Activated naive CD8-positive, alpha-beta T cell (primary cell): ENCODE results near the gene CST9.
"Not testable (repeated sequence)": the region's sequence is repeated elsewhere in the genome, so short reads cannot be mapped to it uniquely, and the experiment has no call there.

Experiments used
- H3K27ac Mint-ChIP-seq: one replicate; pipeline ENCODE4 v1.8.0; 2021; ENCODE audit warnings: mixed read lengths
- H3K27me3 Mint-ChIP-seq: one replicate; pipeline ENCODE4 v1.8.0; 2021; ENCODE audit warnings: mixed read lengths
- H3K36me3 Mint-ChIP-seq: one replicate; pipeline ENCODE4 v1.8.0; 2021; ENCODE audit warnings: mixed read lengths
- H3K4me1 Mint-ChIP-seq: one replicate; pipeline ENCODE4 v1.8.0; 2021; ENCODE audit warnings: low read depth, mixed read lengths
- H3K4me3 Mint-ChIP-seq: one replicate; pipeline ENCODE4 v1.8.0; 2021; ENCODE audit warnings: mild to moderate bottlenecking, mixed read lengths
- H3K9me3 Mint-ChIP-seq: one replicate; pipeline ENCODE4 v1.8.0; 2021; ENCODE audit warnings: low read depth, mixed read lengths

The CST9 gene

DNA sequence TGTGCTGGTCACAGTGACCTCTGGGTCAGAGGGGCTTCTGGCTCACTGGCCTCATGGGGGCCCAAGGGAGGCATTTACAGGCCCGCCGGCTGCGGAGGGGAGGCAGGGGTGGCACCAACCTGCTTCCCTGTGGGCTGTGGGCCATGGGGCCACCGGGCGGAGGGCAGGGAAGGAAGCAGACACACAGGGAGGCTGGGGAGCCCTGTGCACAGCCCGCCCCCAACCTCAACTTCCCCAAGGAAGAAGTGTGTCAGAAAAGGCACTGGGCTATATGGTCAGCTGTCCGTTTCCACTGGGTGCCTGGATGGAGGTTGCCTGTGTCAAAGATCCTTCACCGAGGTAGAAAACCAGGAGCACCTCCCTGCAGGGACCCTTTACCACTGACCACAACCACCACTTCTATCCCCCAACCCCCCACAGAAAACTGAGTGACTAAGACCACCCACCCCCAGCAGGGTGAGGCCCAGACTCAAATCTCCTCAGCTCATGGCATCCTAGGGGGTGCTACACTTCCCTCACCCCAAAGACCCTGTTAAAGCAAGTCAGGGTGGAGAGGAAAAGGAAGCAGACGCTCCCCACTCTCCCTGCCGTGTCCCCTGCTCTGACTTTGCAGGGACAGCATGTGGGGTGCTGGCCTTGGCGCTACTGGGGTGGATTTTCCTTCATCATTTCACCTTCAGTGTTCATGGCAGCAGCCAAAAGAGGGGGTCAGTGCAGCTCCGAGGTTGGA lies 26.4 kb upstream of the CST9 start:
- no peak overlapping the region for H3K4me3 Mint-ChIP-seq
- peaks cover 7% of the 10 kb centered on the region for H3K27me3 Mint-ChIP-seq
- H3K27ac Mint-ChIP-seq, result no peak overlapping the region
- peaks cover 4% of the 10 kb centered on the region for H3K4me1 Mint-ChIP-seq
- H3K9me3 Mint-ChIP-seq, result no peaks in the 10 kb centered on the region
- no peaks in the 10 kb centered on the region for H3K36me3 Mint-ChIP-seq

DNA sequence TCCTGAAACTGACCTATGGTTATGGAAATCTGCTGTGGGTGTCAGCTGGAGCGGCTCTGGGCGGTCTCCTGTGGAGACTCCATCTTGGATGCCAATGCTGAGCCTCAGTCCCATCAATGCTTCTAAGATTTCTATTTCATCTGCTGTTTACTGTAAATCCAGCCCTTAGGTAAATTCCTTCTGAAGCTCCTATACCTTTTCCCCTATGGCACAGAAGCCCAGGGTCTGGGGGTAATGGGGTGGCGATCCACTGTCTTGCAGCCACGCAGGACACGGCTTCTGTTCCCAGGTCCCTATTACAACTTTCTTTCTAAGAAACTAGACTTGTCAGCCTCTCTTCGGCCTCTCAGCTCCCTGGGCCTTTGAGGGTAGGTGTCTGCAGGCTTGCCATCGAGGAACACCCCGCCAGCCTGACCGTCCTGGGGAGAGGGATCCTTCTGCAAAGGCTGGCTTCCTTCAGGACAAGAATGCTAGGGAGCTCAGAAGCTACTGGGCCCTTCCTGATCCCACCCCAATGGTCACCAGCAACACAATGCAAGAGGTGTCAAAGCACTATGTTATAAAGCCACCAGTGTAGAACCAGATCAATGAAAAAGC lies 25.6 kb upstream of the CST9 start:
- no peaks in the 10 kb centered on the region for H3K9me3 Mint-ChIP-seq
- H3K36me3 Mint-ChIP-seq, result no peaks in the 10 kb centered on the region
- no peak overlapping the region for H3K4me3 Mint-ChIP-seq
- no peaks in the 10 kb centered on the region for H3K4me1 Mint-ChIP-seq
- peaks cover under 1% of the 10 kb centered on the region for H3K27me3 Mint-ChIP-seq
- no peak overlapping the region for H3K27ac Mint-ChIP-seq

DNA sequence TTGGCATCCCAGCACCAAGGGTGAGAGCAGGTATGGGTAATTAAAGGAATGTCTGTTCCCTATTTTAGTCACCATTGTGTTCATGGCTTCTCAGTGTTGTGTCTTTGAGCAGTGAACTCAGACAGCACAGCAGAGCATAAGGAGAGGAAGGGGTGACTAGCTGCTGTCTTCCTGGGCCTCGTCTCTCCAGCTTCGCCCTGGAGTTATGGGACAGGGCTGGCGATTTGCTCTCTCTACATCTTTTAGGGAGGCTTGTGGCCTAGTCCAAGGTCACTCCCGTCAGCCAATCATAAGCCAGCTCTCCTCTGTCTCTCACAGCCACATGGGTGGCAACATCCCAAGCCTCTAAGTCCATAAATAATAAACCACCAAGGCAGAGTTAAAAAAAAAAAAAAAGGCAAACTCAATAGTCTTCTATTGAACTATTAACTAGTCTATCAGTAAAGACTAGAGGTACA lies 24.7 kb upstream of the CST9 start:
- H3K27ac Mint-ChIP-seq, result no peak overlapping the region
- H3K36me3 Mint-ChIP-seq, result no peaks in the 10 kb centered on the region

DNA sequence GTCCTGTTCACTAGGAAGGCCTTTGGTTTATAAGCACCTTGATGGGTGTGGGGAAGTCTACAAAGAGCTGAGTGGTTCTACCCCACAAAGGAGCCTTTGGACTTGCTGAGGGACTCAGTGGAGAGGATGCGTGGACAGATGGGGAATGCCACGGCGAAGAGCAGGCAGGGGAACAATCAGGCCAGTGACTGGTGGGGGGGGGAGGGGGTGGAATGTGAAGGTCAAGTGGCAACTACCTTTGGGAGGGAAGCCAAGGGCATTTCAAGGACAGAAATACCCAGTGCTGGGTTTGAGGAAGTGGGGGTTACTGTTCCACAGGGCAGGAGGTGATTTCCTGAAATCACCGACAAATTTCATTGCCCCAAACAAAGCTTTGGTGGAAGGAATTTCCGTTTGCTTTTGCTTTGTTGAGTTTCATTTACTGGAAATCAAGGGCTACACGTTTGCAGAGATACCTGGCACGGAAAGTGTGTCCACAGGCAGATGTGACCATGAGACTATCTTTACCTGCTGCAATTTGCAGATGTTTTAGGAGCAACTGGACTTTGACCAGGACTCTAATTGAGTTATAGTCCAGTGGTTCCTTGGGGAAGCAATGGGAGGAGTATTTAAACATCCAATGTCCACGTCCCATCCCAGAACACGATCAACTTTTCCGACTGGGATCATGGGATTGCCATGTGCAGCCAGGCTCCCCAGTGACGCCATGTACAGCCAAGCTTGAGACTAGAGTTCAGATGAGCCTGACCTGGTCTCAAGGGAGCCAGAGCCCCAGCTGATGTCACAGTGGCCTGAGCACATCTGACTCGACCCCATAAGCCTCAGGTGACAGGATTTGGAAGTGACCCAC lies 24.1 kb upstream of the CST9 start:
- H3K27ac Mint-ChIP-seq, result no peak overlapping the region

More for the DNA sequence above, 24.7 kb upstream of the CST9 start:
- Mint-ChIP-seq H3K4me3 (no peak overlapping the region), H3K9me3 (no peaks in the 10 kb centered on the region), H3K4me1 (no peaks in the 10 kb centered on the region), H3K27me3 (no peaks in the 10 kb centered on the region)

DNA sequence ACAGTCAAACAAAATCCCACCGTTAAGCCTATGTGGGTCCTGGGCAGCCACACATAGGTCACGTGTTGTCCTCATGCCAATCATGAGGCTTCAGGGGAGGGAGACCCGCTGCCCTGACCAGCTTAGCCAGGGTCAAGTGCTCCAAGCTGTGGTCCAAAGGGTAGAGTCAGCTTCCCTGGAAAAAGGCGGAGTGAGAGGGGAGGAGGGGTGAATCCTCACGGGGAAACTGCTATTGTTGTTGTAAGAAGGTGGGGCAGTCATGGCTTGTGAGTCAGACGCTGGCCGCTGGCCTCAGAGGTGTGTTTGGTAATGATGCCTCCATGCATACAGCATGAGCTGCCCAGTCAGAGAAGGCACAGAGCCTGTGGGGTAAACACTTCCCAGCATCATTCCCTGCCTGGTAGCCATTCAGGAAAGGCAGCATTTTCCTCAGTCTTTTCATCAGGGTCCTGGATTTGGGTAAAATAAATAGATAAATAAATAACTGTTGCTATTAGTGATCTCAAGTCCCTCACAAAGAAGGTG lies 23.4 kb upstream of the CST9 start:
- Mint-ChIP-seq H3K9me3 (no peaks in the 10 kb centered on the region), H3K27me3 (no peaks in the 10 kb centered on the region), H3K4me3 (no peak overlapping the region), H3K36me3 (no peaks in the 10 kb centered on the region), H3K4me1 (no peaks in the 10 kb centered on the region), H3K27ac (no peak overlapping the region)

More for the DNA sequence above, 24.1 kb upstream of the CST9 start:
- Mint-ChIP-seq H3K9me3 (no peaks in the 10 kb centered on the region), H3K4me3 (no peak overlapping the region), H3K27me3 (no peaks in the 10 kb centered on the region), H3K36me3 (no peaks in the 10 kb centered on the region), H3K4me1 (no peaks in the 10 kb centered on the region)

DNA sequence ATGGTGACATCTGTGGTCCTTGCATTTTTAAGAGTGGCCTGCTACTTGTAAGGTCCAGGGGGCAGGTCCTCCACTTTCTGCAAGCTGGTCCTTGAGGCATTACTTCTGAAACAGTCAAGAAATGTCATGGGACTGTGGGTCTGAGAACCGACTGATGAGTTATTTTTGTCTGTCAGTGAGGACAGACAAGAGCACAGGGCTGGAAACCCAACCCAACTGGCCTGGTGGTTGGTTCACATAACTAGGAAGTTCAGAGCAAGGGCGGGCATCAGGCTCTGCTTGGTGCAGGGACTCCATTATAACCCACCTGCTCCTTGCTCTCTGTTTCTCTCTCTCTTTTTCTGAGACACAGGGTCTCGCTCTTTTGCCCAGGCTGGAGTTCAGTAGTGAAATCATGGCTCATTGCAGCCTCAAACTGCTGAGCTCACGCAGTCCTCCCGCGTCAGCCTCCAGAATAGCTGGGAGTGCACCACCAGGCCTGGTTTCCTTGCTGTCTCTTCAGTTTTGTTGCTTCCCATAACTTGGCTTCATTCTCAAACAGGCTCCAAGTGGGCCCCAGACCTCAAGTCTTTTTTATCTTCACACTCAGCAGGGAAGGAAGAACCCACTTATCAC lies 22.8 kb upstream of the CST9 start:
- H3K27me3 Mint-ChIP-seq, result peaks cover 2% of the 10 kb centered on the region
- no peaks in the 10 kb centered on the region for H3K9me3 Mint-ChIP-seq
- H3K4me3 Mint-ChIP-seq, result no peak overlapping the region
- no peak overlapping the region for H3K27ac Mint-ChIP-seq
- H3K4me1 Mint-ChIP-seq, result no peaks in the 10 kb centered on the region
- H3K36me3 Mint-ChIP-seq, result no peaks in the 10 kb centered on the region

DNA sequence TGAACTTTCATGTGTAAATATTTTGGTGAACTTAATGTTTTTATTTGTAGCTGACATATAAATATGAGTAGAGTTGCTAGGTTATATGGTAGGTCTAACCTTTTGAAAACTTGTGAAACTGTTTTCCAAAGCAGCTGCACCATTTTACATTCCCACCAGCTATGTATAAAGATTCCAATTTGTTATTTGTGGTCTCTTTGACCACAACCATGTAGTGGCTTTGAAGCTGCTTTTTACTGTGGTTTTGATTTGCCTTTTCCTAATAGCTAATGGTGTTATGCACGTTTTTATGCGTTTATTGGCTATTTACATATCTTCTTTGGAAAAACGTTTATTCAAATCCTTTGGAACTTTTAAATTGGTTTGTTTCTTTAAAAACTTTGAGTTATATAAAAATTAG lies 21.8 kb upstream of the CST9 start:
- H3K27ac Mint-ChIP-seq, result no peak overlapping the region
- no peaks in the 10 kb centered on the region for H3K36me3 Mint-ChIP-seq
- peaks cover 2% of the 10 kb centered on the region for H3K27me3 Mint-ChIP-seq
- H3K4me3 Mint-ChIP-seq, result no peak overlapping the region
- H3K9me3 Mint-ChIP-seq, result no peaks in the 10 kb centered on the region
- no peaks in the 10 kb centered on the region for H3K4me1 Mint-ChIP-seq

DNA sequence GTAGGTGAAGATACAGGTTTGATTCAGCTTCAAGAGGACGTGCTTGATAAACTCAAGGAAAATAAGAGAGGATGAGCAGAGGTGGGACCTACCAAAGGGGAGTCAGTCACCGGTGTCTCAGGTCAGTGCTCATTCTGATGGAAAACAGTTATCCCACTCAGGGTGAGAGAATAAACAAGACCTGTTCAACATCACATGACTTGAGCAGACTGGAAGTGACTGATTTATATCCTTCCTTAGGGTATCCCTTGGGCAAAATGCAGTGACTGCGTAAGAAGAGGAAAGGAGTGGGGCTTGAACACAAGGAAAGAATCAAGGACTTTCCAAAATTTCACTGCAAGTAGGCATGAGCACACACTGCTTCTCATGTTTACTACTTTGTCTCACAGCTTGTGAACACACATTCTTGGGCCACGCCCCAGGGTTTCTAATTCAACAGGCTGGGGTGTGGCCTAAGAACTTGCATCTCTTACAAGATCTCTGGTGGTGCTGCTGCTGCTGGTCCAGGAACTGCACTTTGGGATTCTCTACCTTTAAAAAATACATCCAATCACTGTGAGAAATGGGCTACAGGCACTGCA lies 20.4 kb upstream of the CST9 start:
- Mint-ChIP-seq H3K4me3 (no peak overlapping the region), H3K27me3 (peaks cover 4% of the 10 kb centered on the region), H3K9me3 (no peaks in the 10 kb centered on the region), H3K27ac (no peak overlapping the region), H3K4me1 (no peaks in the 10 kb centered on the region), H3K36me3 (no peaks in the 10 kb centered on the region)

DNA sequence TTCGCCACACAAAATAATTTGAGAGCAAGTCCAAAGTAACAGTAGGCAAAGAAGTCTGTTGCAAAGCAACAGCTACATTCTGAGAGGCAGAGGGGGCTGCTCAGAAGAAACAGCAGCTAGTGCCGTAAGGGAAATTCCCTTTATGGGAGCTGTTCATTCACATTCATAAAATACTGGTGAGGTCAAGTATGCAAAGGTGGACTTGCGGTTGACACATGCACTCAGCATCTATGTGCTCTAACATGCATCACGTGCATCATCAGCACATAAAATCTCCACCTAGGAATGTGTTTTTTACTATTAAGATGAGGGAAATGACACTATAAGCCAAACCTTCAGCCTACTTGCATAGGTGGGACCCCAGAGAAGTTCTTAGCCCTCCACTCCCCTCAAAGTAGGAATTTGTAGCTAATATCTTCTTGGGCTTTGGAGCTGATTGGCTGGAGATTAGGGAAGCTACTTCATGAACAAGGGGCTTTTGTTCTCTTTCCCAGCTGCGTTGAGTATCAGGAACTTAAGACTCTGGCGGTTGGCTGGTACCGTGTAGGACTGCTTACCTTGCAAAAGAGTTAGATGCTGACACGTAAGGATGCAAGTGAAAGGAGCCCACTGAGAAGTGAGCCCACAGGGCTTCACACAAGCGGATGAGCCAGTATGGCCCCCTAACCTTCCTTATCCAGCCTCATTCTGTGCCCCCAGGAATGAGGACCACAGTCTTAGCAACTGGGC lies 19.7 kb upstream of the CST9 start:
- no peaks in the 10 kb centered on the region for H3K36me3 Mint-ChIP-seq
- H3K9me3 Mint-ChIP-seq, result no peaks in the 10 kb centered on the region
- H3K27ac Mint-ChIP-seq, result no peak overlapping the region
- no peaks in the 10 kb centered on the region for H3K4me1 Mint-ChIP-seq
- H3K27me3 Mint-ChIP-seq, result peaks cover 4% of the 10 kb centered on the region
- no peak overlapping the region for H3K4me3 Mint-ChIP-seq

DNA sequence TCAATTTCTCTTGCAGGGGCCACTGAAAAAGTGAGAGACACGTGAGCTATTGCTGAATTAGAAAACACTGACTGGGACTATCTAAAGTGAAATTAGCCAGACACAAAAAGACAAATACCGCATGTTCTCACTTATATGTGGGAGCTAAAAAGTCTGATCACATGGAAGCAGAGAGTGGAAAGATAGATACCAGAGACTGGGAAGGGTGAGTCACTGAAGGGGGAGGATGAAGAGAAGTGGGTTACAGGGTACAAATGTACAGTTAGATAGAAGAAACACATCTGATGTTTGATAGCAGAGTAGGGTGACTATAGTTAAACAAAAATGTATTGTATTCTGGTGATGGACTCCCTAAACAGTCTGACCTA lies 18.6 kb upstream of the CST9 start:
- peaks cover 4% of the 10 kb centered on the region for H3K27me3 Mint-ChIP-seq
- no peaks in the 10 kb centered on the region for H3K36me3 Mint-ChIP-seq
- H3K4me1 Mint-ChIP-seq, result no peaks in the 10 kb centered on the region
- H3K27ac Mint-ChIP-seq, result no peak overlapping the region
- no peaks in the 10 kb centered on the region for H3K9me3 Mint-ChIP-seq
- H3K4me3 Mint-ChIP-seq, result no peak overlapping the region

DNA sequence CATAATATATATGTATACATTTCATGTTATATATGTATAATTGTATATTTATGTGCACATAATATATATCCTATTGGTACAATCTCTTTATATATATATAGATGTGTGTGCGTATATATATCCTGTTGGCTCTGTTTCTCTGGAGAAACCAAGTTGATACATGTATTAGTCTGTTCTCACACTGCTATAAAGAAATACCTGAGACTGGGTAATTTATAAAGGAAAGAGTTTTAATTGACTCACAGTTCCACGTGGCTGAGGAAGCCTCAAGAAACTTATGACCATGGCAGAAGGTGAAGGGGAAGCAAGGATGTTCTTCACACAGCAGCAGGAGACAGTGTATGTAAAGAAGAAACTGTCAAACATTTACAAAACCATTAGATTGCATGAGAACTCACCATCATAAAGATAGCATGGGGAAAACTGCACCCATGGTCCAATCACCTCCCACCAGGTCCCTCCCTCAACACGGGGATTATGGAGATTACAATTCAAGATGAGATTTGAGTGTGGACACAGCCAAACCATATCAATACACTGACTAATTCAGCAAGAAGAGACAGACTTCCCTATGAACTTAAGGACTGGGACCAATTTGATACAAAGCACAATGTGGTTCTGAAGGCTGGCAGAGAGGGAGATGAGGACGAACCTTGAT lies 18.1 kb upstream of the CST9 start:
- Mint-ChIP-seq H3K4me1 (no peaks in the 10 kb centered on the region), H3K4me3 (no peak overlapping the region), H3K27ac (no peak overlapping the region), H3K36me3 (no peaks in the 10 kb centered on the region), H3K27me3 (peaks cover 4% of the 10 kb centered on the region), H3K9me3 (no peaks in the 10 kb centered on the region)

DNA sequence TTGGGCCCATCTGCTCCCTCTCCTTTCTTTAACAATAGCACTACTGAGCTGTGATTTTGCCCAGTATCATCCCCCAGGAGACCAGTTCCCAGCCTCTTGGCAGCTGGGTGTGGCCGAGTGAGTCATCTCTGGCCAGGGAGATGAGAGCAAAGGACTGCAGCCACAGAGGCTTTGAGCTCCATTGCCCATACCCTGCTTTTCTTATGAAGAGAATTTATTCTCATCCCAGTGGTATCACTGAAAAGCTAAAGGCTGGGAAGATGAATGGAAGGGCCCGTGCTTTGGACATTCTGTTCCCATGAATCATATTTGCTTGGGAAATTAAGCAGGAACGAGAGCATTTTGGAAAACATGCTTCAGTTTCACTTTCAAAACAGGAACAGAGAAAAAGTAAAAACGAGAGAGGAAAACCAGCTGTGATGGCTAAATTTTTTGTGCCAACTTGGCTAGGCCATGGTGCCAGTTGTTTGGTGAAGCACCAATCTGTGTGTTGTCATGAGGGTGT lies 17.2 kb upstream of the CST9 start:
- Mint-ChIP-seq H3K36me3 (no peaks in the 10 kb centered on the region), H3K4me1 (no peaks in the 10 kb centered on the region), H3K27me3 (peaks cover 8% of the 10 kb centered on the region), H3K9me3 (no peaks in the 10 kb centered on the region), H3K27ac (no peak overlapping the region), H3K4me3 (no peak overlapping the region)

DNA sequence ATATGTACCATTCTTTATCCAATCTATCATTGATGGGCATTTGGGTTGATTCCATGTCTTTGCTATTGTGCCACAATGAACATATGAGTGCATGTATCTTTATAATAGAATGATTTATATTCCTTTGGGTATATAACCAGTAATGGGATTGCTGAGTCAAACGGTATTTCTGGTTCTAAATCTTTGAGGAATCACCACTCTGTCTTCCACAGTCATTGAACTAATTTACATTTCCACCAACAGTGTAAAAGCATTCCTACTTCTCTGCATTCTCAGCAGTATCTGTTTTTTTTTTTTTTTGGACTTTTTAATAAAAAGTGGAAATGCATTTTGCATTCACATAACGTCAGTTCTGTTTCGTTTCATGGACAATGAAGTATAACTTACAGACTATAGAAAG lies 16.7 kb upstream of the CST9 start:
- H3K4me1 Mint-ChIP-seq, H3K4me3 Mint-ChIP-seq, H3K36me3 Mint-ChIP-seq, H3K27me3 Mint-ChIP-seq, H3K9me3 Mint-ChIP-seq, H3K27ac Mint-ChIP-seq: not testable (repeated sequence)
